GM19452 (cell line): ENCODE data around the gene UTY.
A peak's percentile ranks its signal among the peaks of the same experiment; 100 is the strongest.

Experiments
- ATAC-seq: cut with Tn5 transposase; IDR thresholded peaks from one replicate; pipeline ENCODE4 v1.9.1; 2021; ENCODE audit not compliant: unreplicated experiment

Gene UTY

DNA sequence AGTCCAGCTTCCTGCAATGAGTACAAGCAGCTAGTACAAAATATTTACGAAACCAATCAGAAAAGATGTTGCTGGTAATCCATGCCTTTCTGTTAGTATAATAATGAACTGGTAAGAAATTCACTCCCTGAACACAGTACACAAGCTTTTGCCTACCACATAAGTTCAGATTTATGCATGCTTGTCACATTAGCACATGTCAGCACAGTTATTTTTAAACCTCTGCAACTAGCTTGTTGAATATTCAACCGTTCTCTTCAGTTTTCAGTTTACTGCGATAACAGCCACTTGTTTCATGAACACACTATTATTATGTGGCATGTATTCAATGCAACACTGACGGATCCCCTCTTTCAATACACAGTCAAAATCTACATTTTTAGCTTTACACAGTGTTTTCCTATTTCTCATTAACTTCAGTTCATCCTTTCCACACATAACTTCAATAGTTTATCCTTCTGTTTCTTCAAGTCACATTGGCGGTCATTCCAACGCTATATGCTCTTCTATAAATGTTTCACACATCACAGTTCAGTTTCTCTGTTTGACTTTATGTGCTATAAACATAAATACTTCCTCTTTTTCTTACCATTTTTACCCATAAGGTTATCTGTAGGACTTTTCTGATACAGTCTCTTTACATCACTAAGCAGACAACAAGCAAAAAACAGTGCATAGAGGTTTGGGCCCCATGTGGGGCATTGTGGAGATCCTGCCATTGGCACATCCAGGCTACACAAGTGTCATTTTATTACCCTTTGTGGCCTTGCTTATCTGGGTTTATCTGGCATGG is 62.8 kb downstream of the UTY start:
- ATAC-seq, result peak; percentile 79

DNA sequence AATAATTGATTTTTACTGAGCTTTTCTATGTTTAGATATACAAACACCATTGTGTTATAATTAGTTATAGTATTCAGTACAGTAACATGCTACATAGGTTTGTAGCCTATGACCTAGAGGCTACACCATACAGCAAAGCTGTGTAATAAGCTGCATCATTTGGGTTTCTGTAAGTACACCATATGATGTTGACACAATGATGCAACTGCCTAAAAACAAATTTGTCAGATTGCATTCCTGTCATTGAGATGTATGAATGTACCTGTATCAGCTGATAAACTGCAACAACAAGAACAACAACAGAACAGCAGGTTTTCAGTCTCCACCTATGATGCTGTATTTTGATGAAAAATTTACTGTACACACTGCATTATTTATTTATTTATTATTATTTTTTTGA is 64.3 kb downstream of the UTY start:
- no peak for ATAC-seq

GRCh38 chrY:13398876-13399275 is 81.0 kb downstream of the UTY start:
- ATAC-seq, result no peak

DNA sequence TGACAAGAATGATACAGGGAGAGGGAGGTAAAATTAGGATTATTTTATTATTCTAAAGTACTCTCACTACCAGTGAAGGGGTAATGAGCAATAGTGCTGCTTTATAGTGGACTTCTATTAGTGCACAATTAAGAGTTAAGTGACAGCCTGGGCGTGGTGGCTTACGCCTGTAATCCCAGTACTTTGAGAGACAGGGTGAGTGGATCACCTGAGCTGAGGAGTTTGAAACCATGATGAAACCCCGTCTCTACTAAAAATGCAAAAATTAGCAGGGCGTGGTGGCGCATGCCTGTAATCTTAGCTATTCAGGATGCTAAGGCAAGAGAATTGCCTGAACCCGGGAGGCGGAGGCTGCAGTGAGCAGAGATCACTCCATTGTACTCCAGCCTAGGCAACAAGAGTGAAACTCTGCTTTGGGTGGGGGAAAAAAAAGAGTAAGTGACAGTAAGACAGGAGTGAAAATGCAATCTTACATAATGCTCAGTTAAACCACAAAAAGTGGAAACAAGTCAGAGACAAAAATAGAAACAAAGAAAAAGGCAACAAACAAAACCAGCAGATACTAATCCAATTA is 98.6 kb downstream of the UTY start:
- peak; percentile 62 for ATAC-seq

DNA sequence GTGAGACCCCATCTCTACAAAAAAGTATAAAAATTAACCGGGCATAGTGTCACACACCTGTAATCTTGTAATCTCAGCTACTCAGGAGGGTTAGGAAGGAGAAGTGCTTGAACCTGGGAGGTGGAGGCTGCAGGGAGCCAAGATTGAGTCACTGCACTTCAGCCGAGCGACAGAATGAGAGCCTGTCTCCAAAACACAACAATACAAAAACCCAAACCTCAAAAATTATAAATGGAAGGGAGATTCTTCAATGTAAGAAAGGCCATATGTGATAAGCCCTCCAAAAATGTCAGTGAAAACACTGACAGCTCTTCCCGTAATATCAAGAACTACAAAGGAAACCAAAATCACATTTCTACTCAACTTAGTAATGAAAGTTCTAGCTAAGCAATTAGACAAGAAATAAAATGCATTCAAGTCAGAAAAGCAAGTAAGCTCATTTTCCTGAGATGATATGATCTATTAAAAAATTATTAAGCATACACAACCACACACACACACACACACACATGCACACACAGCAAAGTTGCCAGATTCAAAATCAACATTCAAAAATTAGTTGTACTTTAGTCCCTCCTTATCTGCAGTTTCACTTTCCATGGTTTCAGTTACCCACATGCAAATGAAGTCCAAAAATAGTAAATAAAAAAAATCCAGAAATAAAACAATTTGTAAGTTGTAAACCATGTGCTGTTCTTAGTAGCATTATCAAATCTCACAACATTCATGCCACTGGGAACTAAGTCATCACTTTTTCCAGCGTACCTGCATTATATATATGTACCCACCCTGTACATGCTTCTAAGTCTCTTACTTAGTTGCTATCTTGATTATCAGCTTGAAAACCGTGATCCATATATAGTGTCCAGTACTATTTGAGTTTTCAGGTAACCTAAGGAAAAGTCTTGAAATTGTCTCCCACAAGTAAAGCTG is 108.7 kb downstream of the UTY start:
- ATAC-seq, result no peak

DNA sequence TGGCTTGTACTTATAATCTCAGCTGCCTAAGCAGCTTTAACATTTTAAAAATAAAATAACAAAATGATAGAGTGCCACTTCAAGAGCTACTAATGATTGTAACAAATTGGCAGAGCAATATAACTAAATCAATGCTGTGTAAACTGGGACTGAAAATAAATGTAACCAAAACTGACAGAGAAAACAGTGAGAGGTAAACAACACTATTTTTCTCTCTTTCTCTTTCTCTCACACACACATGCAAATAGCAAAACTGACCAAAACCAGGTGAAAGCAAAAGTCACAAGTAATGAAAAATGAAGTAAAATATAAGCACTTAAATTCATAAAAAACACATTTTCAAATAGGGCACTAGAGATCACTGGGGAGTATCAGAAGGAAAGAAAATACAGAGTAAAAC is 109.6 kb downstream of the UTY start:
- no peak for ATAC-seq

GRCh38 chrY:13368513-13368845 is 111.4 kb downstream of the UTY start:
- ATAC-seq, result no peak

DNA sequence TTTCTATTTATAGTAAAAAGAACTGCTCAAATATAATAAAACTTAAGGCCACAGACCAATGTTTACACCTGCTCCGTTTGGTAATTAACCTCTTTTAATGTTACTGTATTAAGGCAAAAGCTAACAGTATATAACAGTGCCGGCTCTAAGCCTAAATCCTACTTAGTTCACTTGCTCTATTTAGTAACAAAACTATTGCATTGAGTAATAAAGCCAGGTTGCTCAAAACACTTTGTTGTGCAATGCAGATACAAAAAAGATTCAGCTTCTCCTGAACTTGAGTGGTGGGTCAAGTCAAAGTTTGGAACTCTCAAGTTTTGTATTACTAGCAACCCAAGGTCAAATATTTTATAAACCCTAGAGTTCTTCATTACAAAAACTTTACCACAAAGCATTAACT is 116.2 kb downstream of the UTY start:
- no peak for ATAC-seq

GRCh38 chrY:13362662-13363061 is 117.2 kb downstream of the UTY start:
- no peak for ATAC-seq

DNA sequence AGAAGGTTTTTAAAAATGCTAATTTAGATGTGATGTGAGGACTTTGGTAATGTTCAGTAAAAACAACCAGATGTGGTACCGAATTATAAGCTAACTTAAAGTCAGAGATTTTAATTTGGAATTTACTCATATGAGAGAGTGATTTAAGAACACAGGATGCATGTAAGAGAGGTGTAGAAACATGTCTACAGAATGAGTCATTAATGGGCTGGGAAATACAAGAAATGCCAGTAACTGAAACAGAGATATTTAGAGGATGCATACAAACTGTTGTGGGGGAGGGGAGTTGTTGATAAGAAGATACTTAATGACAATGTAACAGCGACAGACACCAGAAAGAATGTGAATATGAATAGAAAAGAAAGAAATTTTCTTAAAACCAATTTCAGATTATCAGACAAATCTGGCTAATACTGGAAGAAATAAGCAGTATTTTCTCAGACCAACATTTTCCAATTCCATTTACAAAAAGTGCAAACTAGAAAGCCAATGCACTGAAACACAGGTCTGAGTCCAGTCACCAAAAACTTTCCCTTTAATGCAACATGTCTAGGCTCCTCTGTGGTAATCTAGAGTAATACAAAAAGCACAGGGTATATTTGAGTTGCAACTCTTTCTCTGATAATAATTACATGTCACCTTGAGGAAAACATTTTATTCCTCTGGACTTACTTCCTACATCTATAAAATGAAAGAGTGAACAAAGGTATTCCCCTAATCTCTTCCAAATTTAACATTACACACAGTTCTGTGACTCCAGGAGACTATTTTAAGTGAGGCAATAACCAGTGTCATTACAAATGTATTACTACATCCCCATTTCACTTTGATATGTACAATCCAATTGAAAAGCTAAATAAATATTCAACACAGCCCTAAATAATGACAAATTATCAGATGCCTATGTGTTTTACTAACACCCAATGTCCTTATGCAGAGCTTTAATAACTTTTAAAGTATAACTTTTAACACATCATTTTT is 117.9 kb downstream of the UTY start:
- no peak for ATAC-seq

- no peak for ATAC-seq
Measured at GRCh38 chrY:13351443-13351842, 128.4 kb downstream of the UTY start.

- no peak for ATAC-seq
Measured at GRCh38 chrY:13347106-13347505, 132.7 kb downstream of the UTY start.

GRCh38 chrY:13345549-13345948 is 134.3 kb downstream of the UTY start:
- no peak for ATAC-seq

- peak; percentile 70 for ATAC-seq
Measured at GRCh38 chrY:13343307-13343946, 136.4 kb downstream of the UTY start.

- ATAC-seq, result no peak
Measured at GRCh38 chrY:13339939-13340338, 139.9 kb downstream of the UTY start.

GRCh38 chrY:13339381-13339780 is 140.5 kb downstream of the UTY start:
- no peak for ATAC-seq

DNA sequence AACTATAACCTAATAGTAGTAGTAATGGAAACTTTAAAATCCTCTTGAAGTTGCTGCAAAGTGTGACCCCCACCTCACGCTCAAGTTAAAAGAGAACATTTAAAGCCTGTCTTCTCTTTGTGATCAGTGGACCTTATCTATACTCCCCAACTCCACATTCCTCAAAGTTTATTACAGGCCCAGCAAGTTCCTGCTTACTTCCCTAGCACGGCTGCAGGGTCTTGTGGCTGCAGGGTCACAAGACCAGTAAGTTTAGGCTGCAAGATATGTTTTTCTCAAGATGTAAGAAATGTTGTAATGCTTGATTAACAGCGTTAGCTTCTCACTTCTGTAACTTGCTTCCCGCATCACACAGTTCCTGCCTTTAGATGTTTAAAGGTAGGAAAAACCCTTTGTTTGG is 141.1 kb downstream of the UTY start:
- ATAC-seq, result no peak

- ATAC-seq, result no peak
Measured at GRCh38 chrY:13337934-13338333, 141.9 kb downstream of the UTY start.

DNA sequence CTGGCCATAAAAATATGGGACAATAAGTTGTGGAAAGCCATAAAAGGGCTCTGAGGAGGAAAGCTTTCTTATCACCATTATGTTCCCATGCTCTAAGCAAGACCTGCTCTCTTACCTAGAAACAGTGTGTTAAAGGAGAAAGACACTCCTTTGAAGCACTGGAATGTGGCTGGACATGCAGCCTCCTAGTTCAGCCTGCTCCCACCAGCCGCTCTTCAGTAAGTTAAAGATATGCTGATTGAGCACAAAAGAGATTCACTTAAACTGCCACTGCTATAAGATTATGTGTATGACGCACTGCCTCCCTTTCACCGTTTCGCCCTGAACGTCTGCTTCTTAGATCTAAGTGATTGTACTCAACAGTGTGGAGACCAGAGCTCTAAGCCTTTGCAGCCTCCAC is 146.0 kb downstream of the UTY start:
- ATAC-seq, result no peak

DNA sequence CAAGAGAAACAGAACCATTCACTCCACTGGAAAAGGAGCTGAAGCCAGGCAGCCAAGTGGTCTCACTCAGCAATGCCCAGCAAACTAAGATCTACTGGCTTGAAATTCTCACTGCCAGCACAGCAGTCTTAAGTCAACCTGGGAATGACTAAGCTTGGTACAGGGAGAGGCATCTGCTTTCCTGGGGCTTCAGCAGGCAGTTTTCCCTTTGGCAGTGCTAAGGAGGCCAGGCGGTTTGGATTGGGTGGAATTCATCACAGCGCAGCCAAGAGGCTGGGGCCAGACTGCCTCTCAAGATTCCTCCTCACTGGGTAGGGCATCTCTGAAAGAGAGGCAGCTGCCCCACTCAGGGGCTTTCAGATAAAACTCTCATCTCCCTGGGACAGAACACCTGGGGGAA is 149.2 kb downstream of the UTY start:
- no peak for ATAC-seq
